CD4-positive, alpha-beta T cell treated with Interleukin-17A for 1 hour (primary cell): Measurements from ENCODE around the gene NAB1.

ENCODE experiments used
- DNase-seq: peaks from one replicate; pipeline ENCODE4 v3.0.0-alpha.2; 2020

The NAB1 gene

GRCh38 chr2:190717306-190717705 lies 68.4 kb downstream of the NAB1 start:
- no peak for DNase-seq

- DNase-seq: no peak
Measured at GRCh38 chr2:190717764-190718651, 69.1 kb downstream of the NAB1 start.

DNA sequence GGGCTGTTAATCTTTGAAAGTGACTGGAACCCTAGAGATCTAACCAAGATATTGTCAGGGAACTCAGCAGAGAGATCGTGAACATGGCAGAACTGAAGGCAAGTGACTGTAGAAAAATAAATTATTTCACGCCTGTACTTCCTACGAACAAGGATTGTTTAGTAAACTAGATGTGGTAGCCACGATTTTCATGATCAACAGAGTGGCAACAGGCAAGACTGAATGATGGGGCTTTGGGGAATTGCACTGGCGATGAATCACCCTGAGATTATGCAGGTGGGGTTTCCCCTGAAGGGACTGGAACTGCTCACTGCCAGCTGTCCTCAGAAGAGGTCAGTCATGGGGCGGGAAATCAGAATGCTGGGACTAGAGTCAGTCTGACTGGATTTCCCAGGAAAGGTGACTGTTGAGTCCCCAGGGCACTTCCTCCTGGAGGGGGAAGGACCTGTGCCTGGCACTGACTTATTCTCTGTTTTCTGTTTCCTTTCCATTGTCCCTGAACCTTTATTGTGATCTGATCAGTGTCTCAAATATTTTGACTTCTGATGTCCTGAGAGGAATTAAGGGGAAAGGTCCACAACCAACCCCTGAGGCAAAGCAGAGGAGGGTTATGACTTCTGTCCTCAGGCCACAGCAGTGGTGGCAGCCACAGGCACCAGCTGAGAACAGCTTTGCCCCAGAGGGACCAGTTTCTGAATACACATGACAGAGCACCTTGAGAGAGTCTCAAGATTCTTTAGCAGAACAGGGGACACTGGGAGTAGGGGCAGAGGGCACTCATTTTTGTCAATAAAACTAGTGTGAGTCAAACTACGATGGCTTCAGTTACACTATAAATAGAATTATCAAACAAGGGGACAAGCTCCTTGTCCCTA lies 70.0 kb downstream of the NAB1 start:
- DNase-seq: peak; percentile 8

DNA sequence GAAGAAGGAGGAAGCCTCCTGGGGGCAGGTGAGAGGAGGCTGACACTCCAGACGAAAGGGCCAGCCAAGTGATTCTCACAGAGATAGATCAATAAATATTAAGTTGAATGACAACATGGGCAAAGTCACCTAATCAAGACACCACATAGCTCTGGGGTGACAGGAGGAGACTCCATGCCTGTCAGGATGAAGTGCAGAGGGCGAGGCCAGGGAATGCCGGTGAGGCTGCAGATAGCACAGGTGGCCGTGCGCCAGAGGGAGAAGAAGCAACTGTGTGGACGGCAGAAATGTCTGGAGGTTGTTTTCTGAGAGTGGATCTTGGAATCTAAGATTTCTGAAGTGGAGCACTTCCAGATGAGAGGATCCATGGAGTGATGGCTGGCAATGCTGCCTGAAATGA lies 71.4 kb downstream of the NAB1 start:
- DNase-seq: no peak

DNA sequence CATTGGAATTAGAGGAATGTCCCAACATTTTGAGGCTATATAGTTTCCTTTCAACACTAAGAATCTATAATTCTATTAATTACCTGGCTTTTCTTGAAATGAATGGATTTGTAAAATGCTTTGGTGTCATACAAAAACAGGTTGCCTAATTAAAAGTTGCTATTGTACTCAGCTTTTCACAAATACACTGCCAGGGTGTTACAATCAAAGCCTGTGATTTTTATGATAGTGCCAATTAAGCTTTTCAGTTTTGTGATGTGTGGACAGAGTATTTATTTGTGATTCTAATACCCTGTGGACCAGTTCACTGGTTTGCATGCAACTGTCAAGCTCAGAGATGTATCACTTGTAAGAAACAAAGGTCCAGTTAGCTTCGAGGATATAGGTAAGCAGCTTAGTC lies 71.8 kb downstream of the NAB1 start:
- DNase-seq: no peak

GRCh38 chr2:190722061-190722759 lies 73.3 kb downstream of the NAB1 start:
- DNase-seq: no peak

GRCh38 chr2:190722835-190723234 lies 74.0 kb downstream of the NAB1 start:
- DNase-seq: no peak

DNA sequence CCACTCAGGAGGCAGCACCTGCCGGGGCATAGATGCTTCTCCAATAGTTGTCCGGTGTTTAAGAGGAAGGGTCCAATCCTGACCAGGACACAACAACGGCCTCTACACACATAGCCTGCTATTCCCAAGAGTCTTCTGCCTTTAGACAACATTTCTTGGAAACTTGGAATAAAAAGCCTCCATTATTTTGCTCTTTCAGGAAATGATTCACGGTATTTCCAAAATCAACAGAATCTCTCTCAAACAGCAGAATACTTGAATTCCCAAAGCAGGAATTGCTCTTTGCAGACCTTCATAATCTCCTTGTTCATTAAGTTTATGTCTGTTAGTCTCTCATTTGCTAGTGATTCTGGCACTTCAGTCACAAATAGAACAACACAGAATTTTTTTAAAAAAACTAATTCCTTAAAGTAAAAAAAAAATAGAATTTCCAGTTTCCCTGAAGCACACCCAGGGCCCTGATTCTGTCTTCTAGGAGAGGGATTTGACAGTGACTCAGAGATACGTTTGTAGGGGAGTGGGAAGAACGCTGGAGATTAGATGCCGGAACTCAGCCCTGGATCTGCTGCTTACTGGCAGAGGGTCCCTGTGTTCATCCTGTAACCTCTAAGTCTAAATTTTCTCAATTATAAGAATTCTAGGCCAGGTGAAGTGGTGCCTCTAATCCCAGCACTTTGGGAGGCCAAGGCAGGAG lies 74.7 kb downstream of the NAB1 start:
- no peak for DNase-seq

DNA sequence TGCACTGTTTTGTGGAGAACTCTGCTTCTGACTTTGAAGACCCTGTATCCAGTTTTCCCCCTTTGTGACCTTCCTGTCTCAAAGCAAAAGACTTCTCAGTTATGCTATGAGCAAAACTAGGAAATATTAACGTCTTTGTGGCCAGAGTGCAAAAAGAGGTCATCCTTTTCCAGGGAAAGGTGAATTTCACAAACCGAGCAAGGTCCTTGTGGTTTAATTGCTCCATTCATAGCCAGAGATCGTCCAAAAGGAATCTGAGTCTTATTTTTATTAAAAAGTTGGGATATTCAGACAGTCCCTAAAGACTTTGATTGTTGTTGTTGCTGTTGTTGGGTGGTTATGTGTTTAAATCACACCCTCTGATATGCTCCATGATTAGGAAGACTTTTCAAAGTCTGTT lies 77.4 kb downstream of the NAB1 start:
- DNase-seq: no peak

- DNase-seq: no peak
Measured at GRCh38 chr2:190736355-190736754, 87.5 kb downstream of the NAB1 start.

DNA sequence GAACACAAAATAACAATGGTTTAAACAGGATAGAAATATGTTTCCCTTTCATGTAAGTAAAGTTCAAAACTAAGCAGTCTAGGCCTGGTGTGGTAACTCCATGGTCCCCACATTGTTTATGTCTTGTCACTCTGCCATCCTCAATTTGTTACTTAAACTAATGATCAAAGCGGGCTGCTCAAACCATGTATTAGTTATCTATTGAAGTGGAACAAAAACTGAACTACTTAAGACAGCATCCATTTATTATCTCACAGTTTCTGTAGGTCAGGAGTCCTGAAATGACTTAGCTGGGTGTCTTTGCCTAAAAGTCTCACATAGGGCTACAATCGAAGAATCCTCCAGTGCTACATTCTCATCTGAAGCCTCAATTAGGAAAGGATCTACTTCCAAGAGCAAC lies 91.6 kb downstream of the NAB1 start:
- no peak for DNase-seq
